Progenitor cell of endocrine pancreas (in vitro differentiated cells): ENCODE measurements around the gene FAM181A. TPM values are rescaled to one million over a fixed set of nuclear protein-coding genes. Genes with fewer than 3 reads are reported as not detected.

Experiments
- DNase-seq: peaks from one replicate; pipeline ENCODE4 v3.0.0; 2021; ENCODE audit warnings: low spot score; ENCODE audit not compliant: unreplicated experiment
- H3K27ac Mint-ChIP-seq: 2 replicates; pipeline ENCODE4 v1.8.0; 2021; ENCODE audit warnings: mild to moderate bottlenecking, moderate library complexity, mixed read lengths
- H3K27me3 Mint-ChIP-seq: 2 replicates; pipeline ENCODE4 v1.8.0; 2021; ENCODE audit warnings: mixed read lengths
- H3K36me3 Mint-ChIP-seq: 2 replicates; pipeline ENCODE4 v1.8.0; 2022; ENCODE audit warnings: mixed read lengths; ENCODE audit not compliant: insufficient read depth
- H3K4me1 Mint-ChIP-seq: 2 replicates; pipeline ENCODE4 v1.8.0; 2021; ENCODE audit warnings: low read depth, mixed read lengths
- H3K4me3 Mint-ChIP-seq: 2 replicates; pipeline ENCODE4 v1.8.0; 2021; ENCODE audit warnings: low read depth, mild to moderate bottlenecking, moderate library complexity, mixed read lengths
- H3K9me3 Mint-ChIP-seq: 2 replicates; pipeline ENCODE4 v1.8.0; 2021; ENCODE audit warnings: low read depth, mixed read lengths
- CTCF ChIP-seq: fragments of 200-600 bp; sonication (generic); IDR thresholded peaks from one replicate; pipeline ENCODE4 v1.5.0; 2021; ENCODE audit warnings: antibody characterized with exemption, mild to moderate bottlenecking; ENCODE audit not compliant: unreplicated experiment
- total RNA-seq: library from RNA; stranded (reverse); gene quantifications from 2 replicates; pipeline ENCODE4 v1.2.1, GENCODE V29; 2021

The FAM181A gene
- total RNA-seq, 1 donor from 2014 or later = not detected

GRCh38 chr14:93967637-93968250 is 40.6 kb downstream of the FAM181A start:
- H3K4me3 Mint-ChIP-seq = no peak overlapping the region
- TF ChIP-seq CTCF = no peak
- no peak for DNase-seq
- no peaks in the 10 kb centered on the region for H3K36me3 Mint-ChIP-seq
- no peaks in the 10 kb centered on the region for H3K4me1 Mint-ChIP-seq
- peaks cover 26% of the 10 kb centered on the region for H3K27me3 Mint-ChIP-seq
- H3K27ac Mint-ChIP-seq = no peak overlapping the region
- H3K9me3 Mint-ChIP-seq = no peaks in the 10 kb centered on the region

- H3K4me3 Mint-ChIP-seq = no peak overlapping the region
- no peaks in the 10 kb centered on the region for H3K36me3 Mint-ChIP-seq
- no peaks in the 10 kb centered on the region for H3K4me1 Mint-ChIP-seq
- no peaks in the 10 kb centered on the region for H3K9me3 Mint-ChIP-seq
- peak overlapping the region; percentile 19 for H3K27ac Mint-ChIP-seq
- DNase-seq = no peak
- peaks cover 30% of the 10 kb centered on the region for H3K27me3 Mint-ChIP-seq
- no peak for TF ChIP-seq CTCF
Observed at GRCh38 chr14:93969082-93969828, 42.1 kb downstream of the FAM181A start.

- no peak for DNase-seq
- H3K4me1 Mint-ChIP-seq = no peaks in the 10 kb centered on the region
- H3K36me3 Mint-ChIP-seq = no peaks in the 10 kb centered on the region
- no peak overlapping the region for H3K27ac Mint-ChIP-seq
- H3K4me3 Mint-ChIP-seq = no peak overlapping the region
- no peaks in the 10 kb centered on the region for H3K9me3 Mint-ChIP-seq
- peak; percentile 35 for TF ChIP-seq CTCF
- peaks cover 26% of the 10 kb centered on the region for H3K27me3 Mint-ChIP-seq
Observed at GRCh38 chr14:93970585-93970964, 43.4 kb downstream of the FAM181A start.

DNA sequence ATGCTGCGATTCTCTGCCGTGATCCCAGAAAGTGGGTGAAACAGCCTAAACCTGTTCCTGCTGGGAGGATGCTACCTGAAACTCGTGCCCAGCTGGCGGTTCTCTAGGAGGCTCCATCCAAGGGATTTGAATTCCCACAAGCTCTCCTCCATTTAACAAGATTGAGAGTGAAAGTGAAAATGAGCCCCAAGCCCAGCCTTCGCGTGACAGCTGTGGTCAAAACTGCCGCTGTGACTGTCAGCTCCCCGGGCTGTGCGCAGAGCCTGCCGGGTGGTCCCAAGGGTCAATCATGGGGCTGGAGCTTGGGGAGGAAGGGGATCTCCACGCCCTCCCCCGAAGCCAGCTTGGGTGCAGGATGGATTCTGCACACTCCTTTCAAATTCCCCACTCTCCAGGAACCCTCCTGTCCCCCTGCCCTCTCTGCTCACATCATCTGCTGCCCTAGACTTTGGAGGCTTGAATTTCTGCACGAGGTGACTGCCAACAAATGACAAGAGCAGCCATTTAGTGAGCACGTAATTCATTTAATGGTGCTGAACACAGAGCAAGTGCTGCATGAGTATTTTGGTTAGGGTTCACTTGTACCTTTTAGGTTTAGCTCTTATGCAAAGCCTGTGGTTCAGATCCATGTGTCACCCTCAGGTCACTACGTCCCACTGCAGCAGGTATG is 44.0 kb downstream of the FAM181A start:
- Mint-ChIP-seq H3K9me3 (no peaks in the 10 kb centered on the region), H3K27ac (no peak overlapping the region), H3K36me3 (no peaks in the 10 kb centered on the region), H3K4me3 (no peak overlapping the region), H3K4me1 (no peaks in the 10 kb centered on the region), H3K27me3 (peaks cover 31% of the 10 kb centered on the region)
- no peak for DNase-seq
- no peak for TF ChIP-seq CTCF

- Mint-ChIP-seq H3K27me3 (peaks cover 33% of the 10 kb centered on the region), H3K36me3 (no peaks in the 10 kb centered on the region)
Observed at GRCh38 chr14:93971635-93972027, 44.5 kb downstream of the FAM181A start.

More at GRCh38 chr14:93971635-93972027, 44.5 kb downstream of the FAM181A start:
- H3K4me3 Mint-ChIP-seq = no peak overlapping the region
- H3K9me3 Mint-ChIP-seq = no peaks in the 10 kb centered on the region
- TF ChIP-seq CTCF = no peak
- H3K4me1 Mint-ChIP-seq = no peaks in the 10 kb centered on the region
- DNase-seq = no peak
- no peak overlapping the region for H3K27ac Mint-ChIP-seq
